ENCODE results near the gene N4BP2L2. TPM values are rescaled to one million over a fixed set of nuclear protein-coding genes. Genes with fewer than 3 reads are reported as not detected.

Gene N4BP2L2
- total RNA-seq, 2 donors from 2014 or later = 141 to 155 TPM

DNA sequence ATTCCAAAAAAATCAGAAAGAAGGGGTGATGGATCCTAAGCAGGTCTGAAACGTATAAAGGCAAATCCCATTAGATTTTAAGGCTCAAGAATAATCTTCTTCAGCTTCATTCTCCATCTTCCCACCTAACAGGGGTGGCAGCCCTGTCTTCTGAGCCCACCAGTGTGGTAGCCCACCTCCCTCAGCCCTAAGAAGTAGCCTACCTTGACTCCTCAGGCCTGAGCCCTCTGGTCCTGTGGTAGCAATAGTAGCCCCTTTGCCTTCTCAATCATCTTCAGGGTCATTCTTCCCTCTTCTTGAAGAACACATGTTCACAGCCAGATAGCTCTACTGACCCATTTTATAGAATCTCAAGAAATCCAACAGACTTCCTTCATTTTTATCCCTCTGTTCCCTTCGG lies 33.7 kb downstream of the N4BP2L2 start:
- no peak for ATAC-seq
- no peaks in the 10 kb centered on the region for H3K36me3 Mint-ChIP-seq
- H3K9me3 Mint-ChIP-seq = no peaks in the 10 kb centered on the region
- H3K27ac Mint-ChIP-seq = no peak overlapping the region
- no peak overlapping the region for H3K4me3 Mint-ChIP-seq
- H3K4me1 Mint-ChIP-seq (ENCODE audit: low read depth in 2 of 2) = peaks cover 1 to 3% of the 10 kb centered on the region in 2 donors
- H3K27me3 Mint-ChIP-seq = no peaks in the 10 kb centered on the region
- no peak for DNase-seq (ENCODE audit: low spot score)

DNA sequence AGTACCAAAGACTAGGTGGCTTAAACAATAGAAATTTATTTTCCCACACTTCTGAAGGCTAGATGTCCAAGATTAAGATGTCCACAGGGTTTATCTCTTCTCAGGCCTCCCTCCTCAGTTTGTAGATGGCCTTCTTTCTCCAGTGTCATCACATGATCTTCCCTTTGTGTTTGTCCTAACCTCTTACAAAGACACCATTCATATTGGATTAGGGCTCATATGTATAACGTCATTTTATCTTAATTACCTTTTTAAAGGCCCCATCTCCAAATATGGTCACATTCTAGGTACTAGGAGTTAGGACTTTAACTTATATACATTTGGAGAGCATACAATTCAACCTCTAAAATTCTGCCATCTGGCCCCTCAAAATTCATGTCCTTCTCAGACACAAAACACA lies 34.3 kb downstream of the N4BP2L2 start:
- Mint-ChIP-seq H3K4me3 (no peak overlapping the region), H3K9me3 (no peaks in the 10 kb centered on the region), H3K4me1 (ENCODE audit: low read depth in 2 of 2) (peaks cover 6 to 8% of the 10 kb centered on the region in 2 donors), H3K36me3 (no peaks in the 10 kb centered on the region), H3K27ac (no peak overlapping the region), H3K27me3 (no peaks in the 10 kb centered on the region)
- DNase-seq (ENCODE audit: low spot score) = no peak
- ATAC-seq = no peak

DNA sequence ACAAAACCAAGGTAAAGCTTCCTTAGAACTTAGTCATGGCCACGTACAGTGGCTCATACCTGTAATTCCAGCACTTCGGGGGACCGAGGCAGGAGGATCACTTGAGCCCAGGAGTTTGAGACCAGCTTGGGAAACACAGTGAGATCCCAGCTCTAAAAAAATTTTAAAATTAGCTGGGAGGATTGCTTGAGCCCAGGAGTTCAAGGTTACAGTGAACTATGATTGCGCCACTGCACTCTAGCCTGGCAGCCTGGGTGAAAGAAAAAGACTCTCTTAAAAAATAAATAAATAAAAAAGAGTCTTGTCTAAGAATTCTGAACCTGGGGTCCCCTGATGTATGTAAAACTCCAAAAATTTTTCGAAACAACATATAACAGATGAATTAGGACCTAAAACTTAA lies 34.9 kb downstream of the N4BP2L2 start:
- Mint-ChIP-seq H3K36me3 (no peaks in the 10 kb centered on the region), H3K27ac (no peak overlapping the region), H3K27me3 (no peaks in the 10 kb centered on the region), H3K4me1 (ENCODE audit: low read depth in 2 of 2) (peaks cover 6 to 12% of the 10 kb centered on the region in 2 donors), H3K9me3 (no peaks in the 10 kb centered on the region), H3K4me3 (no peak overlapping the region)
- ATAC-seq (no peak), DNase-seq (ENCODE audit: low spot score) (no peak)

DNA sequence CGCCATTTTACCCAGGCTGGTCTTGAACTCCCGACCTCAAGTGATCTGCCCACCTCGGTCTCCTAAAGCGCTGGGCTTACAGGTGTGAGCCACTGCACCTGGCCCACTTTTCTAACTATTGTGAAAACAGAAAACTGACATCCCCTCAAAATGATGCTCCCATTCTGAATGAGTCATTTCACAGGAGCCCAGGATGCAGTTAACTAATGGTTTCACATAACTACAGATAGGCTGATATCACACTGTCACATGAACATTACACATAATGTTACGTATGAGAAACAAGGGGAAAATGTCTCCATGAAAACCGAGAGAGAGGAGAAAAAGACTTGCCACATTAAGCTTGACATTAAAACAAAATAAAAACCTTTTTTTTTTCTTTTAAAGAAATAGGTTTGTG lies 37.5 kb downstream of the N4BP2L2 start:
- no peak for DNase-seq (ENCODE audit: low spot score)
- Mint-ChIP-seq H3K9me3 (no peaks in the 10 kb centered on the region), H3K36me3 (no peaks in the 10 kb centered on the region), H3K27me3 (no peaks in the 10 kb centered on the region), H3K4me1 (ENCODE audit: low read depth in 2 of 2) (peaks cover 12 to 23% of the 10 kb centered on the region in 2 donors), H3K27ac (no peak overlapping the region), H3K4me3 (no peak overlapping the region)
- no peak for ATAC-seq

DNA sequence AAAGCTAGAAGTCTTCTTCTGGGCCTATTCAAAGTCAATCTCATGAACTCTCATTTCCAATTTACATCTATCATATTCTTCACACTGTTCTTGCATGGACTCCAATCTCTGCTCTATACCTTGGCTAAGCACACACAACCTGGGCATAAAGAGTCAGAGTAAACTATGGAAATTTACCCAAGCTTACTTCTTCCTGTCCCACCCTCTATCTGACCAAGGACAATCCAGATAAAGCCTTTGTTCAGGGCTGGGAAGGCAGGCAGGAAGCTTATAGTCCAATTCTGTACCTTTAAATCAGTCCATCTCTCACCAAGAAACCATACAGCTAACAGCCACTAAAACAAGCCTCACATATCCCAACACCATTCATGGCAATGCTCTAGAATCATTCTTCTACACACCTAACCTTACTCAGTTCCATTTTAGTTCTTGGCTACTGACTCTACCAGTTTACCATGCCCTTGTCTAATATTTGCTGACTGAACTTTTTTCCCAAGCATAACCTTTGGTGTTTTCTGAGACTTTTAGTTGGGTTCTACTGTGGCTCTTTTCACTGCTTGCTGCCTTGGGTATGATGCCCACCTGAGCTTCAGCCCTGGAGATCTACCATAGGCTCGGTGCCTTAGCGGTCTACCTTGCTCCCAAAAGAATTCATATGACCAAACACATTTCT lies 38.9 kb downstream of the N4BP2L2 start:
- no peak for ATAC-seq
- Mint-ChIP-seq H3K27me3 (no peaks in the 10 kb centered on the region), H3K27ac (no peak overlapping the region), H3K4me1 (ENCODE audit: low read depth in 2 of 2) (peaks cover 12 to 23% of the 10 kb centered on the region in 2 donors), H3K36me3 (no peaks in the 10 kb centered on the region), H3K4me3 (no peak overlapping the region), H3K9me3 (no peaks in the 10 kb centered on the region)
- DNase-seq (ENCODE audit: low spot score) = no peak

DNA sequence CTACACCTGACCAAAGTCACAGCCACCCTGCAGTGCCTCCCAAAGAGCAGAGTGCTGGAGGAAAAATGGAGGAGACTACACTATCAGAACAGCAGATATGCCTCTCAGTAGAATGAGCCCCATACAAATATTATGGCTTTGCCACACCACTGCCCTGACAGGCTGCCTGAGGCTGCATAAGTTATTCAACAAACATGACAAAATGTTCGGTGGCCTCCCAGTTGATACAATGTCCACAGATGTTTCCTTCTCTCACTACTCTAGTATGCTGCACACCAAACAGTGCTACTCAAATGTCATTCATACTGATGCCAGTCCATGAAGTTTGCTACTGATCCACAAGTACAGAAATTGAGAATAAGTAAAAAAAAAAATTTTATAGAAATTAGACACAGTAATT lies 41.0 kb downstream of the N4BP2L2 start:
- Mint-ChIP-seq H3K4me1 (ENCODE audit: low read depth in 2 of 2) (peaks cover 12 to 23% of the 10 kb centered on the region in 2 donors), H3K27me3 (no peaks in the 10 kb centered on the region), H3K9me3 (no peaks in the 10 kb centered on the region), H3K4me3 (no peak overlapping the region), H3K27ac (no peak overlapping the region), H3K36me3 (no peaks in the 10 kb centered on the region)
- no peak for DNase-seq (ENCODE audit: low spot score)
- no peak for ATAC-seq

DNA sequence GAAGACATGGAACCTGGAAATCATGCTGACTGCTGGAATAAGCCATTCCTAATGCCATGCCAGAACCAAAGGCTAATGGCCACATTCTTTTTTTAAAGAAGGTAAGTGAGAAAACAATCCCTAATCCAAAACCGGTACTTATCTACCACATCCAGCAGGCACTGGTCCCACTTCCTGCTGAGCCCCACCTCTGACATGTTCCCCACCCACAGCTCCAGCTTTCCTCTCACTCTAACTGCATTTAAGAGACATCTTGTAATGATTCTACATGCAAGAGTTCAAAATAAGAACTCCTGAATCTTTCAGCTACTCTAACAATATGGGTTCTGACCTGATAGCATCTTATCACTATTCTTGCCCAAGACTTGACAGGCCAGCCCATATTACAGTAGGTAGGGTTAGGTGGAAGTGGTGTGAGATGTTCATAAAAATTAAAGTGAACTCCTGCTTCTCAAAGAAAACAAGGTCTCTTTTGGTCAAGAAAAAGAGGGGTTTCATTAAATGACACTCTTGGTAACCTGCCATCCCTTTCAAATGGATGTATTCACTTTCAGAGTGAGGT lies 41.9 kb downstream of the N4BP2L2 start:
- Mint-ChIP-seq H3K27ac (no peak overlapping the region), H3K27me3 (no peaks in the 10 kb centered on the region), H3K9me3 (no peaks in the 10 kb centered on the region), H3K36me3 (no peaks in the 10 kb centered on the region), H3K4me3 (no peak overlapping the region), H3K4me1 (ENCODE audit: low read depth in 2 of 2) (peaks cover 12 to 23% of the 10 kb centered on the region in 2 donors)
- DNase-seq (ENCODE audit: low spot score) (no peak), ATAC-seq (no peak)

DNA sequence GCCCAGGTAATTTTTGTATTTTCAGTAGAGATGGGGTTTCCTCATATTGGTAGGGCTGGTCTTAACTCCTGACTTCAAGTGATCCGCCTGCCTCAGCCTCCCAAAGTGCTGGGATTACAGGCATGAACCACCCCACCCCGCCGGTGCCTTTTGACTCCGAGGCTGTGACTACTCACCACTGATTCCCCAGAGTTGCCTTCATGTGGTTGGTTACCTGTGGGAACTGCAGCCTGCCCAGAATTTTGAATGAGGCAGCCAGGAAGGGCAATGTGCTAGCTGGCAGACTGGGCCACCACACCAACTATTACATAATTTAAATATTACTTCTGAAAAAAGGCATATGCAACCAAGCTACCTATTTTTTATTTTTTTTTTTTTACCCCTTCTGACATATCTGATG lies 42.8 kb downstream of the N4BP2L2 start:
- H3K4me3 Mint-ChIP-seq = no peak overlapping the region
- H3K9me3 Mint-ChIP-seq = no peaks in the 10 kb centered on the region
- H3K4me1 Mint-ChIP-seq (ENCODE audit: low read depth in 2 of 2) = peaks cover 12 to 21% of the 10 kb centered on the region in 2 donors
- no peaks in the 10 kb centered on the region for H3K36me3 Mint-ChIP-seq
- H3K27ac Mint-ChIP-seq = no peak overlapping the region
- H3K27me3 Mint-ChIP-seq = no peaks in the 10 kb centered on the region
- DNase-seq (ENCODE audit: low spot score) (no peak), ATAC-seq (no peak)

DNA sequence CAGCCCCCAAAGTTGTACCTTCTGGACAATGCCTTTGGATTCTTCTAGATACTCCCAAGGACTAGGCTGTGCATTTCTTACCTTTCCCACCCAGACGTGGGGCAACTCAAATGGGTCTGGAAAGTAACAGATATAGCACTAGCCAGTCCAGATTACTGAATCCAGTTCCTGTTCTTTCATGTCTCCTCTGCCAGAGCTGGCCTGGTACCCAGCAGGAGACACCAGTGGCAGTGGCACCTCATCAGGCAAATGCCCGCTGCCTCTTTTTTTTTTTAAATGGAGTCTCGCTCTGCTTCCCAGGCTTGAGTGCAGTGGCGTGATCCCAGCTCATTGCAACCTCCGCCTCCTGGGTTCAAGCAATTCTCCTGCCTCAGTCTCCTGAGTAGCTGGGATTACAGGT lies 43.2 kb downstream of the N4BP2L2 start:
- Mint-ChIP-seq H3K27ac (no peak overlapping the region), H3K9me3 (no peaks in the 10 kb centered on the region), H3K4me1 (ENCODE audit: low read depth in 2 of 2) (peaks cover 12 to 21% of the 10 kb centered on the region in 2 donors), H3K36me3 (no peaks in the 10 kb centered on the region), H3K27me3 (no peaks in the 10 kb centered on the region), H3K4me3 (no peak overlapping the region)
- DNase-seq (ENCODE audit: low spot score) (no peak), ATAC-seq (peak in 1 of 2 donors; percentile 28)

DNA sequence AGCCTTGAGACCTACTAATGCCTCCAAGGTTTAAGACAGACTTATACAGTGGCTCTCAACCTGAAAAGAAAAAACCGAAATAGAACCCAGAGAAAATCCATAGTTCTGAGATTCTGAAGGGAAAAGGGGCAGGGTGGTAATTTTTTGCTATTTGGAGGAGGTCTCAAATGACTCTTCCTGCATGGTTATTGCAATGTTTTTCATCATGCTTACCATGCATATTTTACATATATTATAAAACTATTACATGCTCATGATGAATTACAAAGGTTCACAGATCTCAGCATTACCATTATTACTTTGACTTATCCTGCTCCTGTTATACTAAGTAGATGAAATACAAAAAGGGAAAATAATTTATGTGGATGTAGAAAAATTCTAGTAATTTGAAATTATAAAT lies 47.6 kb downstream of the N4BP2L2 start:
- no peak for ATAC-seq
- H3K4me1 Mint-ChIP-seq (ENCODE audit: low read depth in 2 of 2) = no peaks in the 10 kb centered on the region

DNA sequence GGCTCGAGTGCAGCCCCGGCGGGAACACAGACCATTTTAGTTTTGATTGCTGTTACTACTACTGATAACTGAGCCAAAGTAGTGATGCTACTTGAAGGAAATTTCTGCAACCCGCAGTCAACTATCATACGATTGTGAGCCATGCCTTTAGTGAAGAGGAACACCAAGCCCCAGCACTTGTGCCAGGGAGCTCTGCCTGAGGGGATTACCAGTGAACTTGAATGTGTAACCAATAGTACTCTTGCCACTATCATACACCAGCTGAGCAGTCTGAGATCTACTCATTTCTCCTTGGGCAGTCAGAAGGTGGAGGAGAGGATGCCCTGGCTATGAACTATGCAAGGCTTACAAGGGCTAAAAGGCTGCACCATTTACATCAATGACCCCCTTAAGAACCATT lies 61.7 kb downstream of the N4BP2L2 start:
- Mint-ChIP-seq H3K36me3 (no peaks in the 10 kb centered on the region), H3K4me3 (no peak overlapping the region), H3K27ac (no peak overlapping the region), H3K9me3 (no peaks in the 10 kb centered on the region), H3K4me1 (ENCODE audit: low read depth in 2 of 2) (no peaks in the 10 kb centered on the region), H3K27me3 (no peaks in the 10 kb centered on the region)
- no peak for DNase-seq (ENCODE audit: low spot score)
- ATAC-seq = no peak

More for the DNA sequence above, 47.6 kb downstream of the N4BP2L2 start:
- Mint-ChIP-seq H3K9me3 (no peaks in the 10 kb centered on the region), H3K27me3 (no peaks in the 10 kb centered on the region), H3K36me3 (no peaks in the 10 kb centered on the region), H3K4me3 (no peak overlapping the region), H3K27ac (no peak overlapping the region)
- no peak for DNase-seq (ENCODE audit: low spot score)

DNA sequence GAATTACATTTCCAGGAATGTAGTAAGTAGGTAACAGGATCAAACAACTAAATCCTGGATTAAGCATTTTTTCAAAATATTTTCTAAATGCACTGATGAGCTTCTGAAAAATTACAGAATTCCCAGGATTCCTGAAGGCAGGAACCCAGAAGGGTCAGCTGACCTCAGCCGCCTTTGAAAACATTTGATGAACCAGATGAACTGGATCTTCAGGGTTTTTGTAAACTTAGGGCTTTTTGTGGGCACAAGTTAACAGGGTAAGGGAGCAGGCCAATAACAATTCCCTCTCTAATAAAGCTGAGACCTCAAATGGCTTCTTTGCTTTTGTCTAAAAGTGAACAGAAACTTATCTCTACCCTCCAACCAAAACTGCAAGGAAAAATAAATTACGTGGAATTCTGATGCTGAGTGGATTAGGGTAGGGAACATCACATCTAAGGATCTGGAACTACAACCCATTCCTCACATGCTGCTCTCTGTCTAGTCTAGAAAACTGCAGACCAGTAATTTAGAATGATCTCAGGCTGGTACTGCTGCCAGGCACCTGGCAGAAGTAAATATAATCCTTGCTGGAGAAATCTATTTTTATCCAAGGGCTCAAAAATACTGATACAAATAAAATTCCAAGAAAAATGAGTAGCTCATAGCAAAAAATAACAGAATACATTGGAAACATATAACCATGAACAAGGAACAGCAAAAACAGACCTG lies 62.4 kb downstream of the N4BP2L2 start:
- DNase-seq (ENCODE audit: low spot score) (no peak), ATAC-seq (no peak)
- H3K4me3 Mint-ChIP-seq = no peak overlapping the region
- H3K9me3 Mint-ChIP-seq = no peaks in the 10 kb centered on the region
- H3K4me1 Mint-ChIP-seq (ENCODE audit: low read depth in 2 of 2) = no peaks in the 10 kb centered on the region
- no peaks in the 10 kb centered on the region for H3K27me3 Mint-ChIP-seq
- H3K36me3 Mint-ChIP-seq = no peaks in the 10 kb centered on the region
- no peak overlapping the region for H3K27ac Mint-ChIP-seq

DNA sequence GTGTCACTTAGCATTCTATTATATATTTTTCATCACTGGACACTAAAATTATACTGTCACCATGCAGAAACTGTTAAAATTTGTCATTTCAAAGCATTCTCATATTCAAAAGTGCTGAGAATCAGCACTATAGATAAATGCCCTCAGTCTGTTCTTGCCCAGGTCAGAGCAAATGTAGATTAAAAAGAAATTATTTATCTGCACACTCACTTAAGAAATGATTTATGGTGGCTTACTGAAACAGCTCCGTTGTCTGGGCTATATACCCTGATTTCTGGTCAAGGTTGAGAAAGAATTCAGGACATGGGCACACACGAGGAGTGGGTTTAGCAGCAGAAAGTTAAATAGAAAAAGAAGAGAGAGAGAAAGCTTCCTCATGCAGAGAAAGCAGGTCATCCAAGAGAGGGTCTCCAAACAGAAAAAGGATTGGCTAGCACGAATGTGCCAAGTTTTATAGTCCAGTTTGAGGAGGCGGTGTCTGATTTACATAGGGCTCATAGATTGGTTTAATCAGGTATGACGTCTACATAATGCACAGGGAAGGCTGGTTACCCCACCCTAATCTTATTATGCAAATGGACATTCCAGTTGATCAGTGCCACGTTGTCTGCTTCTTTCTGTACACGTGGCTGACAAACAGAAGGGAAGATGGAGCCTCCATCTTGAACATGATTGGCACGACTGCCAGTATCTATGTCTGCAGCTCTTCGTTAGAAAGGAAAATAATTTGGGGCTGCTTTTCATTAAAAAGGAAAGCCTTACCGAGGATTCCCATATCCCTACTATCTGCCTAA lies 63.4 kb downstream of the N4BP2L2 start:
- ATAC-seq (no peak), DNase-seq (ENCODE audit: low spot score) (no peak)
- Mint-ChIP-seq H3K36me3 (no peaks in the 10 kb centered on the region), H3K9me3 (no peaks in the 10 kb centered on the region), H3K27me3 (no peaks in the 10 kb centered on the region), H3K4me1 (ENCODE audit: low read depth in 2 of 2) (no peaks in the 10 kb centered on the region), H3K4me3 (no peak overlapping the region), H3K27ac (no peak overlapping the region)

DNA sequence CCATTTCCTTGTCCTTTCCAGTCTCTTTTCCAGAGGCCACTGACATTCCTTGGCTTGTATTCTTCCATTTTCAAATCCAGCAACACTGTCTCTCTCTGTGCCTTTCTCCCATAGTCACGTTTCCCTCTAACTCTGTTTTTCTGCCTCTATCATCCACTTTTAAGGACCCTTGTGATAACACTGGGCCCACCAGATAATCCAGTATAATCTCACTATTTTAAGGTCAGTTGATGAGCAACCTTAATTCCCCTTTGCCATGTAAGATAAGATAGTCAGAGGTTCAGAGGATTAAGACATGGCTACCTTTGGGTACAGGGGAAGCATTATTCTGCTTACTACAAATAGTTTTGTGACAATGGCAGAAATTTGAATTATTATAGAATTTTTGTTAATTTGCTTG lies 64.9 kb downstream of the N4BP2L2 start:
- no peak overlapping the region for H3K27ac Mint-ChIP-seq
- no peak for ATAC-seq
- H3K36me3 Mint-ChIP-seq = no peaks in the 10 kb centered on the region

More for the DNA sequence above, 64.9 kb downstream of the N4BP2L2 start:
- H3K4me1 Mint-ChIP-seq (ENCODE audit: low read depth in 2 of 2) = no peaks in the 10 kb centered on the region
- no peaks in the 10 kb centered on the region for H3K9me3 Mint-ChIP-seq
- no peak overlapping the region for H3K4me3 Mint-ChIP-seq
- H3K27me3 Mint-ChIP-seq = no peaks in the 10 kb centered on the region
- DNase-seq (ENCODE audit: low spot score) = no peak

All from natural killer cell treated with Interleukin-12 subunit alpha and Interleukin-12 subunit beta and Interleukin-15 and Interleukin-18, amount 100 ng/mL, for 72 hours (primary cell).